Panc1 (cell line): ENCODE measurements around the gene IRF3. TPM values are rescaled to one million over a fixed set of nuclear protein-coding genes. Genes with fewer than 3 reads are reported as not detected.

Experiments used
- ATAC-seq: fragments of 200-7000 bp; cut with Tn5 transposase; 2 replicates; pipeline ENCODE4 v1.9.1; 2020; ENCODE audit warnings: mild to moderate bottlenecking, moderate library complexity
- BruUV-seq: library from RNA; stranded (reverse); fragments of 400-500 nt; replicated peaks from 2 replicates; lab custom pipeline; 2021; lab: Mats Ljungman, UMichigan
- CTCF ChIA-PET: fragments of 300-600 bp; sonication (Branson Sonifier 250); formaldehyde crosslinking; loops from one replicate; lab custom pipeline; 2022; ENCODE audit warnings: antibody characterized with exemption; lab: Charles Lee
- POLR2A ChIA-PET: fragments of 300-600 bp; sonication (Branson Sonifier 250); formaldehyde crosslinking; loops from one replicate; lab custom pipeline; 2022; ENCODE audit warnings: antibody characterized with exemption; lab: Charles Lee
- DNase-seq: peaks from one replicate; pipeline ENCODE4 v3.0.0-alpha.2; 2010; ENCODE audit warnings: low read depth, low spot score
- H3K27ac ChIP-seq: 2 replicates; pipeline ENCODE4 v1.5.1; 2011; ENCODE audit warnings: mild to moderate bottlenecking, low read length, inconsistent platforms
- H3K27me3 ChIP-seq: fragments of 200-500 bp; sonication (Bioruptor generic); 2 replicates; pipeline ENCODE4 v1.6.0; 2014; ENCODE audit warnings: low read length, inconsistent platforms; ENCODE audit not compliant: control insufficient read depth, insufficient read depth
- H3K36me3 ChIP-seq: fragments of 200-500 bp; sonication (Bioruptor generic); 2 replicates; pipeline ENCODE4 v1.5.1; 2014; ENCODE audit warnings: inconsistent platforms, mild to moderate bottlenecking, low read length, moderate library complexity; ENCODE audit not compliant: control insufficient read depth, insufficient read depth
- H3K4me1 ChIP-seq: 2 replicates; pipeline ENCODE4 v1.5.1; 2011; ENCODE audit warnings: inconsistent platforms, mild to moderate bottlenecking, low read length, moderate library complexity; ENCODE audit not compliant: control insufficient read depth, insufficient read depth
- H3K4me3 ChIP-seq, 2 experiments: 2 replicates each; pipeline ENCODE4 v1.5.1; 2011 to 2012; ENCODE audit warnings: low read depth in 2 of 2, low read length in 2 of 2, mild to moderate bottlenecking in 2 of 2, inconsistent platforms in 1 of 2, moderate library complexity in 1 of 2
- H3K9me3 ChIP-seq: fragments of 200-500 bp; sonication (Bioruptor generic); 2 replicates; pipeline ENCODE4 v1.5.1; 2014; ENCODE audit warnings: low read depth, mild to moderate bottlenecking, inconsistent platforms, low read length, moderate library complexity; ENCODE audit not compliant: control insufficient read depth, insufficient read depth
- POLR2AphosphoS5 ChIP-seq: IDR thresholded peaks from 2 replicates; pipeline ENCODE4 v1.6.1; 2012; ENCODE audit warnings: mild to moderate bottlenecking, low read depth, low read length, moderate library complexity
- SIN3A ChIP-seq: IDR thresholded peaks from 2 replicates; pipeline ENCODE4 v1.6.1; 2012; ENCODE audit warnings: low read depth, mild to moderate bottlenecking, low read length, moderate library complexity, borderline replicate concordance; ENCODE audit not compliant: insufficient read depth
- TCF7L2 ChIP-seq: IDR thresholded peaks from 2 replicates; pipeline ENCODE4 v1.6.1; 2011; ENCODE audit warnings: mild to moderate bottlenecking, low read depth, low read length, inconsistent platforms
- in situ Hi-C: cut with HindIII; loops from 2 replicates; pipeline ENCODE4 v1.10.0; 2016; ENCODE audit warnings: low sequenced_read_pairs, low pct_unique_long_range_greater_than_20kb
- intact Hi-C: fragments of 100-400 bp; cut with micrococcal nuclease; formaldehyde crosslinking; loops from one replicate; pipeline ENCODE4 v1.10.0; 2022; ENCODE audit not compliant: unreplicated experiment
- total RNA-seq: library from RNA; stranded (reverse); gene quantifications from one replicate; pipeline ENCODE4 v1.2.1, GENCODE V29; 2021; ENCODE audit not compliant: unreplicated experiment
- TF ChIP-seq, protein P1 (sequence below): fragments of 450-650 bp; IDR thresholded peaks from 2 replicates; pipeline ENCODE4 v1.5.1; 2017; ENCODE audit warnings: mild to moderate bottlenecking
- TF ChIP-seq, protein P2 (sequence below), 2 experiments: IDR thresholded peaks; 2 replicates each; pipeline ENCODE4 v1.6.1; 2011 to 2012; ENCODE audit warnings: low read depth in 2 of 2, control low read depth in 1 of 2, low read length in 1 of 2, mild to moderate bottlenecking in 1 of 2, moderate library complexity in 1 of 2; ENCODE audit not compliant: insufficient read depth in 1 of 2

Gene IRF3
- total RNA-seq, 1 experiment from 2014 or later, result 109 TPM

DNA sequence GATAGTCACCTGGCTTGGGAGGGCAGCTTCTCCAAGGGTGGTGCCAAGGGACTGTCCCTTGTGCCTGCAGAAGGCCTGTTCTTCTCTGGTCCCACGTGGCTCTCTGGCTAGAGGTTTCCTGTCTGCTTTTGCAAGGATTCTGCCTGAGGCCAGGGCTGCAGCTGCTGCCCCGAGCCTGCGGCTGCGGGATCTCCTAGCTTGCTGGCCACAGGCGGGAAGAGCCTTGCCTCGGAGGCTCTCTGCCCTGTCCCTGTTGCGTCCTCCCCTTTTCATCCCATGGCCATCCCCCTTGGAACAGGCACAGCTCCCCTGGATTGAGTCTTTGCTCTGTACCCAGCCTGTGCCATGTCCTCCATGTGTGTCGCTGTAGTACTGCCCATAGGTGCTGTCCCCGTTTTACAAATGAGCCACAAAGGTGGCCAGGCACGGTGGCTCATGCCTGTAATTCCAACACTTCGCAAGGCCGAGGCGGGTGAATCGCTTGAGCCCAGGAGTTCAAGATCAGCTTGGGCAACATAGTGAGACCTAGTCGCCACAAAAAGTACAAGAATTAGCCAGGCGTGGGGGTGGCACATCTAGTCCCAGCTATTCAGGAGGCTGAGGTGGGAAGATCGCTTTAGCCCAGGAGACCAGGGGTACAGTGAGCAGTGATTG lies 9.1 kb downstream of the IRF3 start:
- Histone ChIP-seq H3K4me1 (no peaks in the 10 kb centered on the region), H3K27ac (no peak overlapping the region), H3K4me3 (no peak overlapping the region), H3K27me3 (no peaks in the 10 kb centered on the region), H3K36me3 (no peaks in the 10 kb centered on the region), H3K9me3 (no peaks in the 10 kb centered on the region)
- ChIA-PET CTCF (no interaction called here), POLR2A (interaction anchor here (1.2 kb wide), 1 partner anchor 13 kb away, joined by 3 read pairs; no protein-coding TSS in a partner anchor)
- TF ChIP-seq, protein P1, sequence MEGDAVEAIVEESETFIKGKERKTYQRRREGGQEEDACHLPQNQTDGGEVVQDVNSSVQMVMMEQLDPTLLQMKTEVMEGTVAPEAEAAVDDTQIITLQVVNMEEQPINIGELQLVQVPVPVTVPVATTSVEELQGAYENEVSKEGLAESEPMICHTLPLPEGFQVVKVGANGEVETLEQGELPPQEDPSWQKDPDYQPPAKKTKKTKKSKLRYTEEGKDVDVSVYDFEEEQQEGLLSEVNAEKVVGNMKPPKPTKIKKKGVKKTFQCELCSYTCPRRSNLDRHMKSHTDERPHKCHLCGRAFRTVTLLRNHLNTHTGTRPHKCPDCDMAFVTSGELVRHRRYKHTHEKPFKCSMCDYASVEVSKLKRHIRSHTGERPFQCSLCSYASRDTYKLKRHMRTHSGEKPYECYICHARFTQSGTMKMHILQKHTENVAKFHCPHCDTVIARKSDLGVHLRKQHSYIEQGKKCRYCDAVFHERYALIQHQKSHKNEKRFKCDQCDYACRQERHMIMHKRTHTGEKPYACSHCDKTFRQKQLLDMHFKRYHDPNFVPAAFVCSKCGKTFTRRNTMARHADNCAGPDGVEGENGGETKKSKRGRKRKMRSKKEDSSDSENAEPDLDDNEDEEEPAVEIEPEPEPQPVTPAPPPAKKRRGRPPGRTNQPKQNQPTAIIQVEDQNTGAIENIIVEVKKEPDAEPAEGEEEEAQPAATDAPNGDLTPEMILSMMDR, result no peak
- TF ChIP-seq TCF7L2 (no peak), SIN3A (no peak), POLR2AphosphoS5 (no peak)
- TF ChIP-seq, protein P2, sequence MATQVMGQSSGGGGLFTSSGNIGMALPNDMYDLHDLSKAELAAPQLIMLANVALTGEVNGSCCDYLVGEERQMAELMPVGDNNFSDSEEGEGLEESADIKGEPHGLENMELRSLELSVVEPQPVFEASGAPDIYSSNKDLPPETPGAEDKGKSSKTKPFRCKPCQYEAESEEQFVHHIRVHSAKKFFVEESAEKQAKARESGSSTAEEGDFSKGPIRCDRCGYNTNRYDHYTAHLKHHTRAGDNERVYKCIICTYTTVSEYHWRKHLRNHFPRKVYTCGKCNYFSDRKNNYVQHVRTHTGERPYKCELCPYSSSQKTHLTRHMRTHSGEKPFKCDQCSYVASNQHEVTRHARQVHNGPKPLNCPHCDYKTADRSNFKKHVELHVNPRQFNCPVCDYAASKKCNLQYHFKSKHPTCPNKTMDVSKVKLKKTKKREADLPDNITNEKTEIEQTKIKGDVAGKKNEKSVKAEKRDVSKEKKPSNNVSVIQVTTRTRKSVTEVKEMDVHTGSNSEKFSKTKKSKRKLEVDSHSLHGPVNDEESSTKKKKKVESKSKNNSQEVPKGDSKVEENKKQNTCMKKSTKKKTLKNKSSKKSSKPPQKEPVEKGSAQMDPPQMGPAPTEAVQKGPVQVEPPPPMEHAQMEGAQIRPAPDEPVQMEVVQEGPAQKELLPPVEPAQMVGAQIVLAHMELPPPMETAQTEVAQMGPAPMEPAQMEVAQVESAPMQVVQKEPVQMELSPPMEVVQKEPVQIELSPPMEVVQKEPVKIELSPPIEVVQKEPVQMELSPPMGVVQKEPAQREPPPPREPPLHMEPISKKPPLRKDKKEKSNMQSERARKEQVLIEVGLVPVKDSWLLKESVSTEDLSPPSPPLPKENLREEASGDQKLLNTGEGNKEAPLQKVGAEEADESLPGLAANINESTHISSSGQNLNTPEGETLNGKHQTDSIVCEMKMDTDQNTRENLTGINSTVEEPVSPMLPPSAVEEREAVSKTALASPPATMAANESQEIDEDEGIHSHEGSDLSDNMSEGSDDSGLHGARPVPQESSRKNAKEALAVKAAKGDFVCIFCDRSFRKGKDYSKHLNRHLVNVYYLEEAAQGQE (IDR thresholded peaks at IDR 0.05; ENCODE audit: insufficient read depth in 1 of 2, low read depth in 2 of 2, low read length in 1 of 2), result no peak
- no peak for ATAC-seq
- BruUV-seq, result no TSS peak
- DNase-seq, result no peak
- in situ Hi-C loops (no loop called here), intact Hi-C loops (no loop called here)

- ChIA-PET CTCF (no interaction called here), POLR2A (interaction anchor here (0.5 to 1.2 kb wide), 2 partner anchors 12 to 14 kb away, joined by 3 read pairs; partner anchors contain the start of gene SCAF1)
- Histone ChIP-seq H3K27me3 (no peaks in the 10 kb centered on the region), H3K9me3 (no peaks in the 10 kb centered on the region), H3K27ac (no peak overlapping the region), H3K4me1 (no peaks in the 10 kb centered on the region), H3K36me3 (no peaks in the 10 kb centered on the region), H3K4me3 (no peak overlapping the region)
- TF ChIP-seq, protein P1, result no peak
- TF ChIP-seq, protein P2 (IDR thresholded peaks at IDR 0.05; ENCODE audit: insufficient read depth in 1 of 2, low read depth in 2 of 2, low read length in 1 of 2), result no peak
- TF ChIP-seq SIN3A (no peak), TCF7L2 (no peak), POLR2AphosphoS5 (no peak)
- ATAC-seq (no peak), DNase-seq (no peak)
- intact Hi-C loops, result no loop called here
- in situ Hi-C loops, result no loop called here
- no TSS peak for BruUV-seq
These were observed 9.8 kb downstream of the IRF3 start for GRCh38 chr19:49655570-49656455.
